B cell (primary cell): ENCODE measurements around the gene CRTAC1.

Experiments
- CTCF ChIP-seq: fragments of 200-600 bp; IDR thresholded peaks from one replicate; pipeline ENCODE4 v1.8.0; 2022; ENCODE audit warnings: antibody characterized with exemption, mild to moderate bottlenecking
- EZH2 ChIP-seq: IDR thresholded peaks from 2 replicates; pipeline ENCODE4 v1.6.1; 2012; ENCODE audit warnings: borderline replicate concordance, low read depth, mild to moderate bottlenecking, moderate library complexity, low read length; ENCODE audit not compliant: insufficient read depth, poor library complexity, severe bottlenecking

- TF ChIP-seq CTCF (no peak), EZH2 (no peak)
Observed at GRCh38 chr10:97852277-97852676, 178.1 kb downstream of the CRTAC1 start.
